OCI-LY7 (cell line): ENCODE data around the gene SMAD1. TPM values are rescaled to one million over a fixed set of nuclear protein-coding genes. Genes with fewer than 3 reads are reported as not detected.
A peak's percentile ranks its signal among the peaks of the same experiment; 100 is the strongest.

ENCODE experiments used
- BruUV-seq: library from RNA; stranded (reverse); fragments of 400-500 nt; replicated peaks from 2 replicates; lab custom pipeline; 2021; lab: Mats Ljungman, UMichigan
- CTCF ChIA-PET: fragments of 300-600 bp; sonication (Branson Sonifier 250); formaldehyde crosslinking; loops from one replicate; lab custom pipeline; 2022; ENCODE audit warnings: antibody characterized with exemption; ENCODE audit not compliant: unreplicated experiment; lab: Charles Lee
- POLR2A ChIA-PET: fragments of 300-600 bp; sonication (Branson Sonifier 250); formaldehyde crosslinking; loops from one replicate; lab custom pipeline; 2022; ENCODE audit warnings: antibody characterized with exemption; lab: Charles Lee
- DNase-seq: peaks from one replicate; pipeline ENCODE4 v3.0.0-alpha.2; 2015; ENCODE audit warnings: low spot score
- H2AFZ ChIP-seq: fragments of 200-600 bp; sonication (generic), shearing (Covaris generic); 2 replicates; pipeline ENCODE4 v1.6.1; 2014; ENCODE audit warnings: mild to moderate bottlenecking, antibody characterized with exemption, low read length, moderate library complexity
- H3K27ac ChIP-seq: fragments of 200-600 bp; sonication (generic); 2 replicates; pipeline ENCODE4 v1.5.1; 2014; ENCODE audit warnings: mixed run types, low read depth, mild to moderate bottlenecking, moderate library complexity, low read length, inconsistent platforms; ENCODE audit not compliant: poor library complexity, severe bottlenecking
- H3K36me3 ChIP-seq: fragments of 200-600 bp; sonication (generic); 2 replicates; pipeline ENCODE4 v1.6.1; 2014; ENCODE audit warnings: mild to moderate bottlenecking, antibody characterized with exemption, low read length, moderate library complexity, mixed read lengths; ENCODE audit not compliant: insufficient read depth
- H3K4me1 ChIP-seq: fragments of 200-600 bp; sonication (generic); 2 replicates; pipeline ENCODE4 v1.5.1; 2014; ENCODE audit warnings: mild to moderate bottlenecking, low read length; ENCODE audit not compliant: insufficient read depth, poor library complexity, severe bottlenecking
- H3K4me2 ChIP-seq: fragments of 200-600 bp; sonication (generic); 2 replicates; pipeline ENCODE4 v1.6.1; 2014; ENCODE audit warnings: mild to moderate bottlenecking, low read length
- H3K4me3 ChIP-seq: fragments of 200-600 bp; sonication (generic); 2 replicates; pipeline ENCODE4 v1.5.1; 2014; ENCODE audit warnings: mild to moderate bottlenecking, low read depth, low read length; ENCODE audit not compliant: poor library complexity, severe bottlenecking
- H3K79me2 ChIP-seq: fragments of 200-600 bp; sonication (generic); 2 replicates; pipeline ENCODE4 v1.6.1; 2016; ENCODE audit warnings: low read depth, mild to moderate bottlenecking, low read length, moderate library complexity, mixed read lengths; ENCODE audit not compliant: insufficient read depth
- H3K9me2 ChIP-seq: fragments of 200-600 bp; sonication (generic); 2 replicates; pipeline ENCODE4 v1.6.1; 2016; ENCODE audit warnings: mild to moderate bottlenecking, low read length, mixed read lengths; ENCODE audit not compliant: insufficient read depth
- H3K9me3 ChIP-seq: fragments of 200-600 bp; sonication (generic); 2 replicates; pipeline ENCODE4 v1.6.1; 2014; ENCODE audit warnings: mild to moderate bottlenecking, mixed run types, low read length, mixed read lengths
- H4K20me1 ChIP-seq: fragments of 200-600 bp; sonication (generic); 2 replicates; pipeline ENCODE4 v1.6.1; 2014; ENCODE audit warnings: mild to moderate bottlenecking, antibody characterized with exemption, low read length, moderate library complexity, mixed read lengths; ENCODE audit not compliant: insufficient read depth
- EZH2phosphoT487 ChIP-seq: fragments of 200-600 bp; sonication (generic); IDR thresholded peaks from 2 replicates; pipeline ENCODE4 v1.6.1; 2018; ENCODE audit warnings: low read depth, borderline replicate concordance, mild to moderate bottlenecking, mixed run types, antibody characterized with exemption, low read length, moderate library complexity, mixed read lengths
- intact Hi-C: fragments of 100-400 bp; cut with micrococcal nuclease; formaldehyde crosslinking; loops from one replicate; pipeline ENCODE4 v1.10.0; 2022; ENCODE audit not compliant: unreplicated experiment
- total RNA-seq, 2 experiments: library from RNA; depleted of rRNA in 1 of 2; stranded (reverse); fragments of >200 nt in 1 of 2; shearing (Covaris generic) in 1 of 2; gene quantifications; 2 replicates each; pipeline ENCODE4 v1.2.3, GENCODE V29; 2014 to 2022
- TF ChIP-seq, protein P1 (sequence below): fragments of 200-600 bp; sonication (generic); conservative IDR thresholded peaks from 2 replicates; pipeline ENCODE4 v1.5.1; 2014; ENCODE audit warnings: mild to moderate bottlenecking, antibody characterized with exemption, low read length, moderate library complexity, mixed read lengths

SMAD1 gene
- total RNA-seq, 2 experiments from 2014 or later: 39.9 to 60.9 TPM

DNA sequence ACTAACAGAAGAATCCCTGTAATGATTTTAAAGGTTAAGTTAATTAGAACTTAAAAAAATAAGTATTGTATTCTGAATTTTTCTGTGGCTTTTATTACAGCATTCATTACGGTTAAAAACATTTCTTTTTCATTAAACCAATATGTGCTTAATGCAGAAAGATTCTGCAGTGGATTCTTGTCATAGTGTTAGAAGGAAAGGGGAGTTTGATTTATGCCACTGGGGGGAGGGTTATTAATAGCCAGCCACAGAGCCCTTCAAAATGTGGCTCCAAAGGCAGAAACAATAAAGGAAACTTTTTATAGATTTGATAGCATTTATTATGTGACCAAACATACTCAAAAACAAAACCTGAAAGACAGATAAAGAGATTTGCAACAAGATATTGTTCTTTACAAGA lies 9.1 kb downstream of the SMAD1 start:
- Histone ChIP-seq H3K9me2 (no peaks in the 10 kb centered on the region), H3K36me3 (peaks cover 33% of the 10 kb centered on the region; the same call in 1 of the 2 replicates), H2AFZ (no peak overlapping the region), H4K20me1 (peaks cover 40% of the 10 kb centered on the region; the same call in 1 of the 2 replicates), H3K79me2 (peaks cover 100% of the 10 kb centered on the region), H3K4me3 (no peak overlapping the region), H3K27ac (no peak overlapping the region), H3K4me2 (peak overlapping the region; percentile 86; the same call in 1 of the 2 replicates), H3K9me3 (no peaks in the 10 kb centered on the region), H3K4me1 (peaks cover 98% of the 10 kb centered on the region)
- DNase-seq: no peak
- POLR2A ChIA-PET: interaction anchor here (0.7 to 1.5 kb wide), 2 partner anchors 10 to 11 kb away, joined by 3 to 4 read pairs; no protein-coding TSS in a partner anchor
- CTCF ChIA-PET: no interaction called here
- no TSS peak for BruUV-seq
- intact Hi-C loops: no loop called here
- TF ChIP-seq EZH2phosphoT487: no peak
- TF ChIP-seq, protein P1, sequence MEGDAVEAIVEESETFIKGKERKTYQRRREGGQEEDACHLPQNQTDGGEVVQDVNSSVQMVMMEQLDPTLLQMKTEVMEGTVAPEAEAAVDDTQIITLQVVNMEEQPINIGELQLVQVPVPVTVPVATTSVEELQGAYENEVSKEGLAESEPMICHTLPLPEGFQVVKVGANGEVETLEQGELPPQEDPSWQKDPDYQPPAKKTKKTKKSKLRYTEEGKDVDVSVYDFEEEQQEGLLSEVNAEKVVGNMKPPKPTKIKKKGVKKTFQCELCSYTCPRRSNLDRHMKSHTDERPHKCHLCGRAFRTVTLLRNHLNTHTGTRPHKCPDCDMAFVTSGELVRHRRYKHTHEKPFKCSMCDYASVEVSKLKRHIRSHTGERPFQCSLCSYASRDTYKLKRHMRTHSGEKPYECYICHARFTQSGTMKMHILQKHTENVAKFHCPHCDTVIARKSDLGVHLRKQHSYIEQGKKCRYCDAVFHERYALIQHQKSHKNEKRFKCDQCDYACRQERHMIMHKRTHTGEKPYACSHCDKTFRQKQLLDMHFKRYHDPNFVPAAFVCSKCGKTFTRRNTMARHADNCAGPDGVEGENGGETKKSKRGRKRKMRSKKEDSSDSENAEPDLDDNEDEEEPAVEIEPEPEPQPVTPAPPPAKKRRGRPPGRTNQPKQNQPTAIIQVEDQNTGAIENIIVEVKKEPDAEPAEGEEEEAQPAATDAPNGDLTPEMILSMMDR: no peak

DNA sequence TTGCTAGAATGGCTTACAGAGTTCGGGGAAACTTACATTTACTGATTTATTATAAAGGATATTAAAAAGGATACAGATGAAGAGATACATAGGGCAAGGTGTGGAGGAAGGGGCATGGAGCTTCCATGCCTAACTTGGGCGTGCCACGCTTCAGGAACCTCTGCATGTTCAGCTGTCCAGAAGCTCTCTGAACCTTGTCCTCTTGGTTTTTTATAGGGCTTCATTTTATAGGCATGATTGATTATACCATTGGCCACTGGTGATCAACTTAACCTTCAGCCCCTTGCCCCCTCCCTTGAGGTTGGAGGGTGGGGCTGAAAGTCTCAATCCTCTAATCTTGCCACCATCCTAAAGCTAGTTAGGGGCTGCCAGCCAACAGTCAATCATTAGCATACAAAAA lies 10.7 kb downstream of the SMAD1 start:
- Histone ChIP-seq H3K27ac (peak overlapping the region; percentile 23), H4K20me1 (peaks cover 35% of the 10 kb centered on the region; the same call in 1 of the 2 replicates), H2AFZ (no peak overlapping the region), H3K4me2 (peak overlapping the region; percentile 86), H3K9me2 (no peaks in the 10 kb centered on the region), H3K9me3 (no peaks in the 10 kb centered on the region), H3K36me3 (peaks cover 44% of the 10 kb centered on the region), H3K4me3 (peak overlapping the region; percentile 2), H3K79me2 (peaks cover 100% of the 10 kb centered on the region), H3K4me1 (peaks cover 98% of the 10 kb centered on the region)
- BruUV-seq: no TSS peak
- TF ChIP-seq, protein P1: no peak
- TF ChIP-seq EZH2phosphoT487: no peak
- no peak for DNase-seq
- POLR2A ChIA-PET: interaction anchor here (0.6 to 2.0 kb wide), 5 partner anchors 8 to 40 kb away, joined by 3 to 10 read pairs (median 4); no protein-coding TSS in a partner anchor
- CTCF ChIA-PET: no interaction called here
- intact Hi-C loops: no loop called here

DNA sequence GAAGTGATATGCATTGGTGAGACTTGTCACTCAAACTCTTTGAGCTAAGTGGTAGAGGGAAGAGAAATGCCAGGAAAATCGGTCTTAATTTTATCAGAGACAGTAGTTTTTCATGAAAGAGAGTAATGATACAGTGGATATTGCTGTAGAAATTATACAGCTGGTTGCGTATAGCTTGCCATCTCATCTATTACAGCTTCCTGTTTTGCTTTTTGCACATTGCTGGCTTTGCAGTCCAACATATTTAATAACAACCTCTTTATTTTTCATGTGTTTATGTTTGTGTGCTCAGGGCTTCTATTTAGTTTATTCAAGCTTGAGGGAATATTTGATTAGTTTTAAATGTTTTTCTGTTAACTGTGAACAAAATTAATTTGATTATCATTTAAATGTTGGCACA lies 11.5 kb downstream of the SMAD1 start:
- Histone ChIP-seq H3K9me3 (no peaks in the 10 kb centered on the region), H3K27ac (peak overlapping the region; percentile 23), H3K4me2 (peak overlapping the region; percentile 86), H4K20me1 (peaks cover 31% of the 10 kb centered on the region; the same call in 1 of the 2 replicates), H3K4me3 (peak overlapping the region; percentile 1), H3K79me2 (peaks cover 100% of the 10 kb centered on the region), H3K9me2 (no peaks in the 10 kb centered on the region), H3K36me3 (peaks cover 50% of the 10 kb centered on the region), H3K4me1 (peaks cover 100% of the 10 kb centered on the region), H2AFZ (no peak overlapping the region)
- CTCF ChIA-PET: no interaction called here
- intact Hi-C loops: no loop called here
- peak; percentile 33 for DNase-seq
- TF ChIP-seq, protein P1: no peak
- TF ChIP-seq EZH2phosphoT487: no peak
- BruUV-seq: no TSS peak
- POLR2A ChIA-PET: interaction anchor here (0.9 to 2.0 kb wide), 6 partner anchors 8 to 48 kb away, joined by 3 to 10 read pairs (median 4); no protein-coding TSS in a partner anchor
